Stimulated activated CD4-positive, alpha-beta T cell treated with anti-CD3 and anti-CD28 coated beads, Interleukin-12 subunit alpha, Interleukin-12 subunit beta, amount 100 ng/mL, for 24 hours (primary cell): Measurements from ENCODE around the gene CIAO2B.
A peak's percentile ranks its signal among the peaks of the same experiment; 100 is the strongest.
"Not testable (repeated sequence)": the region's sequence is repeated elsewhere in the genome, so short reads cannot be mapped to it uniquely, and the experiment has no call there.

ENCODE experiments used
- DNase-seq, 2 experiments: peaks; one replicate each; pipeline ENCODE4 v3.0.0-alpha.2; 2020; ENCODE audit warnings: low read depth in 2 of 2

CIAO2B gene

DNA sequence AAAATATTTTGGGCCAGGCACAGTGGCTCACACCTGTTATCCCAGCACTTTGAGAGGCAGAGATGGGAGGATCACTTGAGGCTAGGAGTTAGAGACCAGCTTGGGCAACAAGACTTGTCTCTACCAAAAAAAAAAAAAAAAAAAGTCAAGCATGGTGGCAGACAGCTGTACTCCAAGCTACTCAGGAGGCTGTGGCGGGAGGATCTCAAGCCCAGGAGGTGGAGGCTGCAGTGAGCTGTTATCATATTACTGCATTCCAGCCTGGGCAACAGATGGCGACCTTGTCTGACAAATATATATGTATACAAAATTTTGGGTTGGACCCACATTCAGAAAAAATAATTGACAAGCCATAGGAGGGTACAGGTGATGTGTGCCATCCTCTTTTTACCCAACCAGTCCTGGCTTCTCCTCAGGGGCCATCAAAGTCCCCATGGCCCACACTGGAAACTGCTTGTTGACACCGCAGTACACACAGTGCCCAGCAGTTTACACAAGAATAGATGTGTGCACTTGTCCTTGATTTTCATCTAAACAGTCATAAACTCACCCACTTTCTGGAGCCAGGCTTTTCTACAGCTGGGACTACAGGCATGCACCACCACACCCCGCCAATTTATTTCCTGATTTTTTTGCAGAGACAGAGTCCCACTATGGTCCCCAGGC, 2.8 kb upstream of the CIAO2B start:
- no peak for DNase-seq

DNA sequence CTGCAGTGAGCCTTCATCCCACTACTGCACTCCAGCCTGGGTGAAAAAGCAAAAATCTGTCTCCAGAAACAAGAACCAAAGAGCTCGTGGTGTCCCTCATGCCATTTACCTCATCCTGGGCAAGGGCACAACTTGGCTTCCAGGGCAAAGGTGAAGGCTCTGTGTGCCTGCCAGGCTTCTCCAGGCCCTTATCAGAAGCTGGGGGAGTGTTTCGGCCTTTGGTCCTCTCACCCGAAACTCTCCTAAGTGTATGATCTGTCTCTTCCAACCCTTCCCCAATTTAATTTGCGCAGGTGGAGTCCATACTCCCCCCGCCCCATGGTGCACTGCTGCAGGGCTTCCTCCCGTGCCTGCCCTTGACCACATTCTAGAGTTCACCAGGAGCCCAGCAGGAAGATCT, 2.3 kb upstream of the CIAO2B start:
- no peak for DNase-seq

DNA sequence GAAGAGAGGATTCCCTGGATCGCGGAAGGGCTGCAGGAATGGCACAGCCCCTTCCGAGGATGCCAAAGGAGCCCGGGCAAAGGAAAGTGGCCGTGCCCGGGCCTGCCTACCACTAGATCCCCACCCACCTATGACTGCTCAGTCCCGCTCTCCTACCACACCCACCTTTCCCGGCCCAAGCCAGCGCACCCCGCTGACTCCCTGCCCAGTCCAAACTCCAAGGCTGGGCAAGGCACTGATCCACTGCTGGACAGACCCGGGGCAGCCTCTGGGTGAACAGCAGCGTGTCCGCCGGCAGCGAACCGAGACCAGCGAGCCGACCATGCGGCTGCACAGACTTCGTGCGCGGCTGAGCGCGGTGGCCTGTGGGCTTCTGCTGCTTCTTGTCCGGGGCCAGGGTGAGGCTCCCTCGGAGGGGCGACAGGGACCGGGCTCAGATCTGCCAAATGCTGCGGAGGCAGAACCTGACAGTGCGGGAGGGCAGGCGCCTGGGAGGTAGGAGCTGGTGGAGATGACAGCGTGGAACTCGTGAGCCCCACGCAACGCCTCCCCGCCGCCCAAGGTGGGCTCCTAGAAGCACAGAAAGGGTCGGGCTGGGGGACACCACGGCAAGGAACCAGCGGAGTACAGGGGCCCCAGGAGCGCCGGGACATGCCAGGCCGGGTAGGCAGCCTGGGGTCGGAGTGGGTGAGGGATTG, 1.3 kb upstream of the CIAO2B start, which contains the start of gene CES2:
TSS of gene CES2 (plus strand) at position 203 of the 698 bp plus-strand sequence. CDS start at position 323, 120 bp downstream.
- no peak for DNase-seq

DNA sequence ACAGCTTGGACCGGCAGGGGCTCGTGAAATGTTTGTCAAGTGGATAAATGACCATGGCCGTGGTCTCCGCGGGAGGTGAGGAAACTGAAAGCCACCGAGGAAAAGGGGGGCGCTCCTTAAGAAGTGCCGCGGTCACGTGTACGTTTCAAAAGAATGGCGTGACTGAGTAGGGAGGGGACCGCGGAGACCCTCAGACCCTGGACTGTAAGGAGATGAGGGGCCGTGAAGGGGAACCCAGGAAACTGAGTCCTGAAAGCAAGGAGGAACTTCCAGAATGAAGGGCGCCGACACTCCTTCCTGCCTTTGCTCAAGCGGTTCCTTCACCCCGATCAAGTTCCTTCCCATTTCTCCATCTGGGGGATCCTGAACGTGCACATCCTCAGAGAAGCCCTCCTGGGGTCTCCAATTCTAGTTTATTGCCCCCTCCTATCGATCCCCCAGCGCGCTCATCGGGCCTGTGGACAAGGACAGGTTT, 674 bp upstream of the CIAO2B start:
- DNase-seq: not testable (repeated sequence)

DNA sequence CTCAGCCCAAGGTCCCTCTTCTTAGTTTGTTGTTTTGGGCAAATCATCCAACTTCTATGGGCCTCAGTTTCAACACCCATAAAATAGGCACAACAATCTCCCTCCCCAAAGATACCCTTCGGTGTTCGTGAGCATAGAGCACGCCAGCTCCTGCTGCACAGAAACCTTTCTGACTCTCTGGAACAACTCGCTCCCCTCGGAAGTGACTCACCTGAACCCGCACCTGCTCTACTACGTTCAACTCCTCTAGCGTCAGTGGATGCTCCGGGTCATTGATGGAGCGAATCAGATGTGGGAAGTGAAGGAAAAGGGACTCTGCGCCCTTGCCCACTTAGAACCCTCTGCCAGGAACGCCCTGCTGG, 445 bp downstream of the CIAO2B start:
- peak; percentile 17 to 46 for DNase-seq

DNA sequence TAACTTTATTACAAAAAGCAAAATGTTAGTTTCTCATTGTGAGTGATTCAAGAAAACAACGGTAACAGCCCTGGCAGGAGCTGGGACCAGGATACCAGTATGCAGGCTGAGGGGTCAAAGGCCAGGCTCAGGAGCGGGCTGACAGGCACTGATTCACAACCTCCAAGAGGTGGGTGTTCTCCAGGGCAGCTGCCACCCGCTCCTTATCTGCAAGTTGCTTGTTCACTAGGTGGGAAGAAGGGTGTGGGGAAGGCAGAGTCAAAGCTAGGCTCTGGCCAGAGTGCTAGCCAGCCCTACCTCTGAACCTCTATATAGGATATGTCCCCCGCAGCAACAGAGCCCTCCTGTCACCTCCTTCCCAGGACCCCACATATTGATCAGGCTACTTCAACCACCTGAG, 2.1 kb downstream of the CIAO2B start:
- no peak for DNase-seq

DNA sequence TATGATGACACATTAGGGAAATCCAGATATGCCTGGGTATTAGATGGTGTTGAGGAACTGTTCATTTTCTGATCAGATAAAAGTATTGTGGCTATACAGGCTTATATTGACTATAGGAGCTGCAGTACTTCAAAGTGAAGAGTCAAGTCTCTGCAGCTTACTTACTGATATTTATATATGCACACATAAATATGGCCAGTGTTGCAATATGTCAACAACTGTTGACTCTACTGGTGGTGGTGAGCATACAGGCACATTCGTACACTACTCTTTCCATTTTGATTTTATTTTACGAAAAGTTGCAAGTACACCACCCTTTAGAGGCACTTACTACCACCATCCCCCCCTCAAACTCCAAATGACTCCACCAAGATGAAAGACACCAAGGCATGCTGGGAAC, 2.5 kb downstream of the CIAO2B start:
- DNase-seq: no peak

DNA sequence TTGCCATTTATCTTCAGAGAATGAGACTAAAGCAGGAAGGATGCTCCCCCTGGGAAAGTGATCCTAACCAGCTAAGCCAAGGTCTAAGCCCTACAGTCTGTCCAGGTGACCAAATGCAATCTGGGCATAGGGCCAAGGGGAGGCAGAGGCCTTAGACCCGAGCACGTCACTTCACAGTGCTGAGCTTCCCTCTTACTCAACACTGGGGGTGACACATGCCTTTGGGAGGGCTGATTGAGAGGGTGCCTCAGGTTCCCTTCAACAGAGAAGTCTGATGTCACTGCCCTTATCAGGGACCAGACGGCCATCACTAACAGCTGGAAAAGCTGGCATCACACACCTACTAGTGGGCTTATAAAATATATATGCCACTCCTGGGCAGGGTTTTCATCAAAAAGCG, 4.0 kb downstream of the CIAO2B start:
- no peak for DNase-seq

DNA sequence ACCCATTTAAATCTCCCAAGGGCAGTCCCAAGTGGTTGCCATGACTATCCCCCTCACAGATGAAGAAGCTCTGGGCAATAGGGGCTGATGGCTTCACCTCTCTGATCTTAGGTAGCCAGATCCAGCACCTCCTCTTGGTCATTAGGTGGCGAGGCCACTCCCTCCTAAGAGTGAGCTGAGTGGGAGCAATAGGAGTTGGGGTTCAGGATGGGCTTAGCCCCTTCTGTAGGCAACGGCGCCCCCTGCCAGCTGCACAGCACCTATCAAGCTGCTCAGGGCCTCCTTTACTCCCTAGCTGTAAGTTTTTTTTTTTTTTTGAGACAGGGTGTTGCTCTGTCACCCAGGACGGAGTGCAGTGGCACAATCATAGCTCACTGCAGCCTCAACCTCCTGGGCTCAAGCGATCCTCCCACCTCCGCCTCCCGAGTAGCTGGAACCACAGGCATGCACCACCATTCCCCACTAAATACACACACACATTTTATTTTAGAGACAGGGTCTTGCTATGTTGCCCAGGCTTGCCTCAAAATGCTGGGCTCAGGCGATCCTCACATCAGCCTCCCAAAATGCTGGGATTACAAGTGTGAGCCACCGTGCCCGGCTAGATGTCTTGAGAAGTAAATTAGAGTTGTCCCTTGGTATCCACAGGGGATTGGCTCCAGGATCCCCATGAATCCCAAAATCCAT, 5.4 kb downstream of the CIAO2B start:
- no peak for DNase-seq

DNA sequence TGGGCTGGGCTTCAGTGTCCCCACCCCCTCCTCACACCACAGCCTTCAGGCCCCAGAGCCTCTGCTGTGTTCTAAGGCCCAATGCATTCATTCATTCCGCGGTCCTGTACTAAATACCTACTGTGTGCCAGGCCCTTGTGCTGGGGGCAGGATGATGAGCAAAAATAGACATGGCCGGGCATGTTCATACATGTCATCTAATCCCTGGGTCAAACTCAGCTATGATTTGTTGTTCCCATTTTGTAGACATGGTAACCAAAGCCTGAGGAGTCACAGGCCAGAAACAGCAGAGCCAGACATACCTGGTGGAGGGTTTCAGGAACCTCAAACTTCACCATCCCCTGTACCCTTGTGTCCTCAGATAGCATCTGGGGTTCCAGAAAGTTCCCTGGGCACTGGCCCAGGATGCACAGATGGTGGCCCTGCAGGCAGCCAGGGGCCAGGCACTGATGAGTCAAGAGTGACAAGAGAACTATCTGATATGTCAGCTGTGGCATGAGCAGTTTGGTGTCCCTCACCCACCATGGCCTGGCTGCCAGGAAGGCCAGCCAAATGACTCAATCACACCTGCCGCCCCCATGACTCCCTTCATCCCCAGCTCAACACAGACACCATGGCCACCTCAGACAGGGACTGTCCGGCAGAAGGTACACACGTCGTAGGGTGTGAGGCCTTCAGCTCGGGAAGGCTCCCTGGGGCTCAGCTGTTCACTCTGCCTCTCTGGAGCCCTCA, 6.1 kb downstream of the CIAO2B start:
- no peak for DNase-seq

DNA sequence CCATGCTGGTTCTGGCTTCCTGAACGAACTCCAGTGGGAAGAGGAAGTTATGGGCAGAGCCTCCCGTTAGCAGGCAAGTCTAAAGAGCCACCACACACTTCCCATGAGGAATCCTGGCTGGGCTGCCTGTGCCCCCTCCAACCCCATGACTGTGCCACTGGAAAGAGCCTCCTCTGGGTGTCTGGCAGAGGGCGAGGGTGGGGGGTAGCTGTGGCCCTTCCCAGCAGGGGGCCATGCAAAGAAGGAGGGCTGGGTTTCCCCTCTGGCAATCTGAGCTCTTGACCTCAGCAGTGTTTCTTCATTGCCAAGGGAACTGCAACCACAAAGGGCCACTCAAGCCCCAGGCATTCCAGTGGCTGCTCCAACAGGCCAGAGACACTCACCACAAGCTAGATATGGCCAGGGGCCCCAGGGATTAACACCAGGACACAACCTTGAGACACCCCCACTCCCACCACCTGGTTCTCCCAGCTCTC, 7.2 kb downstream of the CIAO2B start:
- DNase-seq: no peak

DNA sequence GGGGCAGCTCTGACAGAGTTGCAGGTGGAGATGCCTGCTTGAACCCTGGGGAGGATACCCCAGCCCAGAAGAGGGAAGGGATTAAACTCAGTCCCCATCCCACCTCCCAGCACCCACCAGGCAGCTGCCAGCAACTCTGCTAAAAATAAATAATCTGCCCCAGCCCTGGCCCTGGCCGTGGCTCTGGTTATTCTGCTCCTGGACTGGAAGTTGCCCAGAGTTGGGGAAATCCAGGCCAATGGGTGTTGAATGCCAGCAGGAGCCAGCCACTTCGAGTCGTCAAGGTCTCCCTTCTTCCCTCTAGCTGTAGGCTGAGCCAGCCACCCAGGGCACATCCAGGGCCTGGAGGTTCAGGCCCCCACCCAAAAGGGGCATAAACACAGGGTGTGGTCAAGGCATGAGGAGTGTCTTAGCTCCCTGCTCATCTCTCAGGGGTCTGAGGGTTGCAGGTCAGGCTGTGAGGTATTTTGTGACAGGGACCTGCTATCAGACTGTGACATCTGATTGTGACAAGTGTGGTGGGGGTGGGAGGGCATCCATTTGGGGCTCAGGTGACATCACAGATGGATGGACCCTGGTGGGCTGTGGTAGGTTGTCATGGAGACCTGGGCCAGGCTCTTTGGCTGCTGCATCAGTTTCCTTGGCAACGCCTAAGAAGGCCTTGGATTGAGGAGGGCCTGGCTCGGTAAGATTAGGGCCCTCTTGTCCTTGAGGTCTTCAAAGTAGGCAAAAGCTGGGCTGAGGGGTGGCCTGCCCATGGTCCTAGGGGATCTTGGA, 7.8 kb downstream of the CIAO2B start:
- no peak for DNase-seq

DNA sequence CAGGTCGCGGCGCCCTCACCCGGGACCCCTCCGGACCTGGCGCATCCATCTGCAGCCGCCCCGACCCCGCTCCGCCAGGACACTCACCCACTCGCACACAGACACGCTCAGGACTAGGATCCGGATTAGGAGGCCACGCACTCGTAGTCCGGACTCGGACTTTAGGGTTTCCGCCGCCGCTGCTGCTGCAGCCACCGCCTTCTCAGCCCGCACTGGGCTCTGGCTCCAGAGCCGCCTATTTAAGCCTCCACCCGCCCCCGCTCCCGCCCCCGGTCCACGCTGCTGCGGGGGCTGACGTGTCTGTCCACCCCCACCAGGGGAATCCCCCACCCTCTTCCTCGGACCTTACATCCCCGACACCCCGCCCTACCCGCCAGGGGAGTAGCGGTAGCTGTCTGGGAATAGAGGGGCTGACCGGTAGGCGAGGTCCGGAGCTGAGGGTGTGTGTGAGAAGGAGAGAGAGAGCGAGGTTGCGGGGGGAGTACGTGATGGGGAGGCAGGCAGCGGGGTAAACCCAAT, 8.8 kb downstream of the CIAO2B start, which contains the start of gene RRAD:
TSS of gene RRAD (minus strand) at position 214 of the 519 bp plus-strand sequence. CDS start 356 bp downstream, outside the sequence.
- DNase-seq: no peak

DNA sequence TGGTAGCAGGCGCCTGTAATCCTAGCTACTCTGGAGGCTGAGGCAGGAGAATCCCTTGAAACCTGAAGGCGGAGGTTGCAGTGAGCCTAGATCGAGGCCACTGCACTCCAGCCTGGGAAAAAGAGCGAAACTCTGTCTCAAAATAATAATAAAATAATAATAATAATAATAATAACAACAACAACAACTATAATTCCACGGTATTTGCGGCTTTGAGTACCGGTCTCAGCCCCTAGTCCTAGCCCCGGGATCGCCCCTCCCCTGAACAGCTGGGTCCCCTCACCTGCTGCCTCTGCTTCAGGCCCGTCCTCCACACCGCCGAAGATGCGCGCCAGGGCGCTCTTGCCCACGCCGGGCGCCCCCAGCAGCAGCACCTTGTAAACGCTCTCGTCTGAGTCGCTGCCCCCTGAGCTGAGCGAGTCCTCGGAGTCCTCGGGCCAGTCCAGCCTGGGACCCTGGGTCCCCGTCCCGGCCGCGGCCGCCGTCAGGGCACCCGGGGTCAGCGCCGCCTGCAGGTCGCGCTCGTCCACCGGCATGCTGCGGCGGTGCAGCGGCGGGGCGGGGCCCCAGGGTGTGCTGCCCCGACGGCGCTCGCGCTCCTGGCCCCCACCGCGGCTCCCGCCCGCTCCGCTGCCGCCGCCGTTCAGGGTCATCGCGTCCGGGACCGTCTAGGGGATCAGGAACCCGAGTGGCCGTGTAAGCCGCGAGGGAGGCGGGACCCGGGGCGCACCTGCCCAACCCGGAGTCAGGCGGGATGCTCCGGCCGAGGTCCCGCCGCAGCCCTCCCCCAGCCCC, 9.5 kb downstream of the CIAO2B start:
- DNase-seq: no peak

DNA sequence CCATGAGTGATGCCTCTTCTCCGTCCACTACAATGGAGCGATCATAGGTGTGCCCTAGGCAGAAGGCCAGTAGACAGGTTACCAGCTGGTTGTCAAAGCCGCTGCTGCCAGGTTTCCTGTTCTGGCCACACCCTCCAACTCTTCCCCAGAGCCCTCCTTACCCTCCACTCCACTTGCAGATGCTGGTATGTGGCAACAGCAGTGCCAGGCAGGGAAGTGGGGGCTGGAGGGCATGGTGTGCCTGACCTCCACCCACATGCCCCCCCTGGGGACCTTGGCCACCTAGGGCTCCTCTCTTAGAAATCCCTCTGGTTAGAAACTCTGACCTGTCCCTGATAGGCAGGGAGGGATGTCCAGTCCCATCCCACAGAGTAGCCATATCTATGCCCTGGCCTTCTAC, 10.3 kb downstream of the CIAO2B start:
- no peak for DNase-seq

DNA sequence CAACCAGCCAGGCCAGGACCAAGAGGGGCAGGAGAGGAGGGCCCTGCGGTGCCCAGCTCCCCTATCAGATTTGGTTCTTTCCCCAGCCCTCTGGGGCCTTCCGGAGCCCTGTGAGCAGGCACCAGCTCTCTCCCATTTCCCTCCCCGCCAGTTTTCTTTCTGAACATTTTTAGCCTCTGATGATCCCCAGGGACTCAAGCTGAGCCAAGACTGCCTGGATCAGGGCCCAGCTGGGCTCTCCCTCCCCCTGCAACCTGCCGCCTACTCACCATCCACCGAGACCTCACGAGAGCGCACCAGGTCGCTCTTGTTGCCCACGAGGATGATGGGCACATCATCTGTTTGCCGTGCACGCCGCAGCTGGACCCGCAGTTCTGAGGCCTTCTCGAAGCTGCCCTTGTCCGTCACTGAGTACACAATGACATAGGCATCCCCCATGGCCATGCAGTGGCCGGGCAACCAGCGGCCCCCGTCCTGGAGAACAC, 10.9 kb downstream of the CIAO2B start:
- no peak for DNase-seq

DNA sequence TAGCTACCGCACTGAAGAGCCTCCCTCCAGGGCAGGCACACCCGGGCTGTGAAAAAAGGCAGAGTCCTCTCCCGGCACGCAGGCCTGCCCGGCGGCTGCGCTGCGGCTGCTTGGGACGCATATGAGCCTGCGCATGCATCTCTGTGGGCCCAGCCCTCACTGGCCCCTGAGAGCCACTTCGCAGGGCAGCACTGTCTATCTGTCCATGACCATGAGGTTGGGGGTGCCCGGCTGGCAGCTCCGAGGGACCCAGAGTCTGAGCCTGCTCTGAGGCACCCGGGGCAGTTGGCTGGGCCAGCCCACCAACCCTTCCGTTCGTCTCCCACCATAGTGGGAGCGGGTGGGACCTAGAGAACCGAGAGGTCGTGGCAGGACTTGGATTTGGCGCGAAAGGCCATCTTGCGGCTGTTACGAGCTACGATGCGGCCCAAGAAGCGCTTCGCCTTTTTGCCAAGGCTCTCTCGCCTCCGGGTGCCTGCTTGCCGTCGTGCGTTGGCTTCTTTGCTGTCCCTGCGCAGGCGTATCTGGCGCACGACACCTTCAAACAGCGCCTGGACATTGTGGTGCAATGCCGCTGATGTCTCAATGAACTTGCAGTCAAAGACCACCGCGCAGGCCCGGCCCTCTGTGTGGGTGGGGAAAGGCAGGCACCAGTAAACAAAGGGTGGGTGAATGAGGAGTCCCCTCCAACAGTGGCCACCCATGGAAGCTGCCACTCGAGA, 12.3 kb downstream of the CIAO2B start:
- DNase-seq: no peak

DNA sequence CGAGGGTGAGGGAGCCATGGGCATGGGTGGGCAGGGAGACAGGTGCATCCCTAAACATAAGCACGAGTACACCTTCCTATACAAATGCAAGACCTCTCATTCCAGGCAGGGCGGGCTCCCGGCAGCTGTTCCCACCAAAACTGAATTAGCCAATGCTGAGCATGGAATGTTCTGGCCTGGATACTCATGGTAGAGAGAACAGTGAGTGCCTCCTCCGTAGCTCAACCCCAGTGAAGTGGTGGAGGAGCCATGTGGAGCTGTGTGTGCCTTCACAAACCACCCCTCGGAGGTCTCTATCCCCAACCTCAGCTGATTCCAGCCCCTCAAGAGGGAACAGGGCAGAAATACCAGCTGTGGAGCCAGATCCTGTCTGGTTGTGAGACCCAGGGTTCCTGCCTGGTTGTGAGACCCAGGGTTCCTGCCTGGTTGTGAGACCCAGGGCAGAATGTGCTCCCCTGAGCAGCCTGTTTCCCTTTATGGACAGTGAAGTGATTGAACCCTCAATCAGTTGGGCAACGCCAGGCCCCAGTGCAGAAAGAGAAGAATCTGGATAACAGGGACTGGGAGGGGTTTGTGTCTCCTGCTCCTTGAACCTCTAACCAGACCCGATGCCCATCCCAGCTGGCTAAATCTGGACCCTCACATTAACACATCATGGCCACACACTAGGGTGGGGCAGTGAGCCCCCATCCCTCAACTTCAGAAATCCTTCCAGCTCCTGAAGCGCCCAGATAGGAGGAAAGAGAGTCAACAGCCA, 13.1 kb downstream of the CIAO2B start:
- DNase-seq: no peak

DNA sequence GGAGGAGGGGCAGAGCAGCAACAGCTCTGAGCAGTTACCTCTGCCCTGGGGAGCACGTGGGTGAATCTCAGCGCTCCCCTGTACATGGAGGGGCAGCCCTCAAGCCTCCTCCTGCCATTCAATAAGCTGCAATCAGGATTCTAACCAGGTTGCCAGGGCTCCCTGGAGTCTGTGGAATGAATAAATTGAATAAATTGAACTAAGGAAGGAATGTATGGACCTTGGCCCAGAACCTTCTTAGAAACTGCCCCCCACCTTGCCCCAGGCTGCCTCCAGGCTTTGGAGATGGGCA, 14.0 kb downstream of the CIAO2B start:
- DNase-seq: no peak
